Activated T-cell treated with anti-CD3 and anti-CD28 coated beads, Interleukin-2, amount 50 U/mL, for 24 hours (primary cell): ENCODE measurements around the gene TBC1D22A.
A peak's percentile ranks its signal among the peaks of the same experiment; 100 is the strongest.

ENCODE experiments used
- DNase-seq: peaks from one replicate; pipeline ENCODE4 v3.0.0-alpha.2; 2020
- H3K27ac Mint-ChIP-seq: 2 replicates; pipeline ENCODE4 v1.8.0; 2020; ENCODE audit warnings: mild to moderate bottlenecking, mixed read lengths
- H3K27me3 Mint-ChIP-seq: 2 replicates; pipeline ENCODE4 v1.8.0; 2020; ENCODE audit warnings: mixed read lengths
- H3K36me3 Mint-ChIP-seq: 2 replicates; pipeline ENCODE4 v1.8.0; 2020; ENCODE audit warnings: low read depth, mixed read lengths
- H3K4me1 Mint-ChIP-seq: 2 replicates; pipeline ENCODE4 v1.8.0; 2020; ENCODE audit warnings: low read depth, mixed read lengths
- H3K4me3 Mint-ChIP-seq: 2 replicates; pipeline ENCODE4 v1.8.0; 2020; ENCODE audit warnings: mild to moderate bottlenecking, moderate library complexity, mixed read lengths
- H3K9me3 Mint-ChIP-seq: 2 replicates; pipeline ENCODE4 v1.8.0; 2020; ENCODE audit warnings: mixed read lengths

Gene TBC1D22A

DNA sequence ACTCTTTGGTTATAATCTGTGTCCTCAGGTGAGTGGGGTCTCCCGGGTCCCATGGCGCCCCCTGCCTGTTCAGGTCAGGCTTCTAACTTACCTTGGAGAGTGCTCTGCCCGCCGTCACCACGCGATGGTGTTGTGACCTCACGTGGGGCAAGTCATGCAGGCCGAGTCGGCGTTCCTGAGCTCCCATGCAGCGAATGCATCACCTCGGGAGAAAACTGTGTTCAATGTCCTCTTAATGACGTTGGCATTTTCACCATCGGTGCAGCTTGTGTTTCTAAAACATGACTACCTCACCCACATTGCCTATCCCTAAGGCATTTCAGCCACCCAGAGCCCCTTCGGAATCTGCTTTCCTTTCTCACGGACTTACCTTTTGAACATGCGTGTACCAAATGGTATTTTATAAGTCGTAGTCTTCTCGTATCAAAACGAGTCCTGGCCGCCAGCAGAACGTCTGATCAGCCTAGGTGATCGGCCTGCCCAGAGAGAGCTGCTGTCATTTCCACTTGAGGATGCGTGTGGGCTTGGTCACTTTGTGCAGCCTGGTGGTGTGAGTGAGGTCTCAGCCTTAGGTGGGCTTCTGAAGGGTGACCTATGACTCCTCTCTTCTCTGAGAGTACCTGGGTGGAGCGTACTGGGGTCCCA, 64.8 kb downstream of the TBC1D22A start:
- H3K27ac Mint-ChIP-seq, result no peak overlapping the region
- no peak overlapping the region for H3K4me3 Mint-ChIP-seq
- H3K4me1 Mint-ChIP-seq, result peaks cover 45% of the 10 kb centered on the region
- peaks cover 76% of the 10 kb centered on the region for H3K36me3 Mint-ChIP-seq
- no peak for DNase-seq
- H3K9me3 Mint-ChIP-seq, result no peaks in the 10 kb centered on the region
- H3K27me3 Mint-ChIP-seq, result no peaks in the 10 kb centered on the region

DNA sequence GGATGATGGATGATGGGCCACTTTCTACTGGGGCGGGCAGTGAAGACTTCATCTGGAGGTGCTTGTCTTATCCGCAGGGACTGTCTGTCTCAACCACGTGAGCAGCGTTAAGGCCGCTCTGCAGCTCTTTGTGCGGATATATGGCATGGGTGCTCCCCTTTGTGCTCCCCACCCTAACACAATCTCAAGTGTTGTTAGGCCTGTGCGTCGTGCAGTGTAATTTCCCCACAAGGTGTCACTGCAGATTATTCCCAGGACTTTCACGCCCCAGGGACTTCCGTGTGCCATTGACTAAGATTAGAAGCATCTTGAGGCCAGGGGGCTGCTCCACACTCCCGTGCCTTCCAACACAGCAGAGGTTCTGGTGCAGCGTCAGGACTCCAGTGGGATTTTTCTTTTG, 65.3 kb downstream of the TBC1D22A start:
- Mint-ChIP-seq H3K27ac (no peak overlapping the region), H3K4me1 (peaks cover 44% of the 10 kb centered on the region), H3K4me3 (no peak overlapping the region), H3K9me3 (peaks cover under 1% of the 10 kb centered on the region), H3K27me3 (no peaks in the 10 kb centered on the region), H3K36me3 (peaks cover 73% of the 10 kb centered on the region)
- no peak for DNase-seq

DNA sequence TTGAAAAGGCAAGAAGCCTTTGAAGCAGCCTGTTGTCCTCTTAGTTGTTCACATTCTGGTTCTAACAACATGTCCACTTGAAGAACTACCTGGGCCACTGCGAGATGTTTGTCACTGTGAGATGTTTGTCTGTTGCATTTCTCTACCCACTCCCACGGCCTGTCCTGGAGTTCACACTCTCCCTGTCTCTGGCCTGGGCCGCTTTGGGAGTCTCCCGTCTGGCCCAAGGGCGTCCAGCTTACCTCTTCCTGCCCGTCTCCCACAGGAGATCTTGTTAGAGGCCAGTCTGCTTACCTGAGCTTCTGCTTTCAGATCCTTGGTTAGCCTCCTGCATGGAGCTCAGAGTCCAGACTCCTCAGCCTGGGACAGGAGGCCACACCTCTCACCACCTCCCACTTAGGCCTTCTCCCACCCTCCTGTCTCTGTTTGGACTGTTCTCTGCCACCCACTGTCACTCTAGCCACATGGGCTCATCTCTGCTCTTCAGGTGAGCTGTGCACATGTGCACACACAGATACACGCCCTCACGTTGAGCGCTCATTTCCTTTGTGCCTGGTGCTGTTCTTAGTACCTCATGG, 66.0 kb downstream of the TBC1D22A start:
- Mint-ChIP-seq H3K27me3 (no peaks in the 10 kb centered on the region), H3K4me3 (no peak overlapping the region), H3K27ac (peak overlapping the region; percentile 42), H3K36me3 (peaks cover 74% of the 10 kb centered on the region), H3K4me1 (peaks cover 44% of the 10 kb centered on the region), H3K9me3 (peaks cover 3% of the 10 kb centered on the region)
- no peak for DNase-seq

DNA sequence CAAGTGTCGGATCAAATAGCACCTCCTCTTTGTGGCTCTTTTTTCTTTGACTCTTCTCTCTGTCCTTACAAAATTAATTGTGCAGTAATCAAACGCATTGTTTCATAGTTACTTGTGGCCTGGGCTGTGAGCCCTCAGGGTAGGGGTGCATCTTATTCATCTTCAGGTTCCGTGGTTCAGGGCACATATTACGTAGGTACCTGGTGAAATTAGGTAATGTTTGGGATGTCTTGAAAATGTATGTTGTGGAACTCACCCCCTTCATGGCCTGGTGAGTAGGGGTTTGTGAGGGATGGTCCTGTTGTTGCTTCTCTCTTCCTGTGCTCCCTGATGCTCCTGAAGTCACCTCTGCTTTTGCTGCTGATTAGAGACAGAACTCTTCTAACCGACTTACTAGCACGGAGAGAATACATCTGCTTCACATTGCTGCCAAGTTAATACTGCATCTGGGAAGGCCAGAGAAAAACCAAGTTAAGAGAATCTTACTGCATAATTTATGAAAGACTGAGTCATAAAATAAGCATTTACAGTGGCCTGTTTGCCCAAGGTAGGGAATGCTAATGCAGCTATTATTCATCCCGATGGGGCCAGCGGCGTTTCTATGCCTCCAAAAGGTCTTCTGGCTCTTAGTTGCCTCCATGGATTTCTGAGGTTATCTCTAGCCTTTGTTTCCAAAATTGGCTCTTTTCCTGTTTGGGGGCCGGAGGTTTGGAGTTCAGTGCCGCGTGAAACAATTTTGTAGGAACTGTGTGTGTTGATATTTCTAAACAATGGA, 66.9 kb downstream of the TBC1D22A start:
- Mint-ChIP-seq H3K4me1 (peaks cover 38% of the 10 kb centered on the region), H3K27me3 (no peaks in the 10 kb centered on the region), H3K27ac (no peak overlapping the region), H3K4me3 (no peak overlapping the region), H3K9me3 (peaks cover 4% of the 10 kb centered on the region), H3K36me3 (peaks cover 76% of the 10 kb centered on the region)
- DNase-seq, result no peak

DNA sequence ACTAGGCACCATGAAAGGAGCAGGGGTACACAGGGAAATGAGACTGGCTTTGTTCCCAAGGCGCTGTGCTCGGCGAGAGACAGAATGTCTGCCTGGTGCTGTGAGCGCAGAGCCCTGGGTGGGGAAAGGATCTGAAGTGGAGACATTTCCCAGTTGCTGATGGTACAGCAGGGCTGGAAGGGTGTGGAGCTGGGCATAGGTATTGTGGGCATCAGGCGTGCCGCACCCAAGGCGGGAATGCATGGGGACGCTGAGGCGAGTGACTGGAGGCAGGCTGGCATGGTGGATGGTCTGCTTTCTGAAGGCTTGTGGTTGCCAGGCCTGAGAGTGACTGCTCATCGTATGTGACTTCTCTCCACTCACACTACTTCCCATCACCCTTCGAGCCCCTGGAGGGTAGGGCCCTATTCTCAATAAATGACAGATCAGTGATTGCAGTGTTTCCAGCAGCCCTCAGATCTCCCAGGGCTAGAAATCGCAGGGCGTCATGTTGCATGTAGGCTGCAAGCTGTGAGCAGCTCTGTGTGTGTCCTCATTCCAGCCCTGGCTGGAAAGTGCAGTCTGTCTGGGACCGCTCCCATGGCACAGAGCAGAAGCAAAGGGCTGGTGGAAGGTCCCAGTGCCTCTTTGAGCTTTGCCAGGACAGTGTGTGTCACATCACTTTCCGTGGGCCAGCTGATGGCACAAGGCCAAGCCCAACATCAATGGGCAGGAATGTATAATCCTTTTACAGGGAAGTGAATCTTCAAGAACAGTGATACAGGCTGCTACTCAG, 67.7 kb downstream of the TBC1D22A start:
- no peak for DNase-seq
- H3K4me1 Mint-ChIP-seq, result peaks cover 32% of the 10 kb centered on the region
- no peak overlapping the region for H3K27ac Mint-ChIP-seq
- H3K27me3 Mint-ChIP-seq, result no peaks in the 10 kb centered on the region
- peaks cover 80% of the 10 kb centered on the region for H3K36me3 Mint-ChIP-seq
- peaks cover 10% of the 10 kb centered on the region for H3K9me3 Mint-ChIP-seq
- no peak overlapping the region for H3K4me3 Mint-ChIP-seq

DNA sequence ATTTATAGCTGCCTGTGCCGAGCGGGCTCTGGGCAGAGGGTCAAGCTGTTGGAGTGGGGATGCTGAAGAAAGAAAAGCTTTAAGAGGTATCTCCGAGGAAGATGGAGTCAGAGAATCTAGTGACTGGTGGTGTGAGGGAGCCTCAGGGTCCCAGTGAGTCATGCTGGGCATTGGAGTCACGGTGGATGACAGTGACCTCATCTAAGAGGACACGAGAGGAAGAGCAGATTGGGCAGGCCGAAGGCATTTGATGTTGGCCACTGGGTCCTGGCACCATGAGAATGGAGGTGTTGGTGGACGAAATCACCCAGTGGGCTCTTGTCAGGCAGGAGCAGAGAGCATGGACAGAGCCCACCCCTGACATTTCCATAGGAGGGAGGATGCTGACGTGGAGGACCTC, 68.4 kb downstream of the TBC1D22A start:
- Mint-ChIP-seq H3K4me3 (no peak overlapping the region), H3K9me3 (peaks cover 15% of the 10 kb centered on the region), H3K27me3 (no peaks in the 10 kb centered on the region), H3K36me3 (peaks cover 87% of the 10 kb centered on the region), H3K4me1 (peaks cover 32% of the 10 kb centered on the region), H3K27ac (peak overlapping the region; percentile 2)
- no peak for DNase-seq

DNA sequence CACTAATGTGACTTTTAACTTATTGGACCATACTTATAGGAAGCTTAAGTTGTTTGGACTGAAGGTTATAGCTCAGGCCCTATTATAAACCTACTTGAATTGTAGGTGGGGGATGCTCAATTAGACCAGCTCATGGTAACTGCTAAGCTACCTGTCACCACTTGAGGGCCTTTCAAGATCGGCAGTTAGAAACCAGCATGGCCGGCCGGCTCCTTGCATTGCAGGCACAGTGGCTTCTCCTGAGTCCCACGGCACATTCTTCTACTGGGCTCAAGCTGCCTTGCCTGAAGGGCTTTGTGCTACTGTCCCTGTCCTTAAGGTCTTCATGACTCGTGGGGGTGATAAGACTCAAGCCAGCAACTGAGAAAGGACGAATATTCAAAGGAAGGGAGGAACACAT, 70.8 kb downstream of the TBC1D22A start:
- Mint-ChIP-seq H3K27me3 (no peaks in the 10 kb centered on the region), H3K27ac (no peak overlapping the region), H3K9me3 (peaks cover 19% of the 10 kb centered on the region), H3K4me1 (peaks cover 20% of the 10 kb centered on the region), H3K4me3 (no peak overlapping the region), H3K36me3 (peaks cover 74% of the 10 kb centered on the region)
- no peak for DNase-seq

DNA sequence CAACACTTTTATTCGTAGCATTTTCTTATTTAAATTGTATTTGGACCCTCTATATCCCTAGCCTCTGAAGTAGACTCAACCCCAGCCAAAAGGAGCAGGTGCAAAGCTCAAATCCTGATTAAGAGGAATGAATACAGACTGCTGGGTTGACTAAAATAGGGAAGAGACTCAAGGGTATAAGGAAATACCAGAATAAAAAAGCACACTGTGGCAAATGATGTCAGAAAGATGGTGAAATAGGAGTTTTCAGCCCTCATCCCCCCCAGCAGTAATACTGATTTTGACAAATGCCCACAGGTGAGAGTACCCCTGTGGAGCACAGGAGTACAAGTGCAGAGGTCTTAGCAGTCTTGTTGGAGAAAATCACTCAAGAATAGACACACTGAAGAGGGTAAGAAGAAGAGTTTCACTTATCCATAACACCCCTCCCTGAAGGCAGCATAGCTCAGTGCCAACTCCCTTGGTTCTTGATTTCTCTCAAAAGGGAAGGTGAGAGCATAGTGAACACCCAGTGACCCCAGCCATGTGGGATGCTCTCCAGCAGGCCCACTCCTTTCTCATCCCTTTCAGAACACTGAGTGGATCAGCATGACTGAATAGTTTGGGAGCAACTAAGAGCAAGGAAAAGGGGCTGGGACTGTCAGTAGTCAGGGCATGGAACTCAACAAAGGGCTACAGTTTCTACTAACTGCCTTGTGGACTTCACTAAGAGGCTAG, 71.7 kb downstream of the TBC1D22A start:
- DNase-seq, result no peak
- Mint-ChIP-seq H3K36me3 (peaks cover 65% of the 10 kb centered on the region), H3K4me1 (peaks cover 13% of the 10 kb centered on the region), H3K9me3 (peaks cover 19% of the 10 kb centered on the region), H3K4me3 (no peak overlapping the region), H3K27me3 (no peaks in the 10 kb centered on the region), H3K27ac (no peak overlapping the region)

DNA sequence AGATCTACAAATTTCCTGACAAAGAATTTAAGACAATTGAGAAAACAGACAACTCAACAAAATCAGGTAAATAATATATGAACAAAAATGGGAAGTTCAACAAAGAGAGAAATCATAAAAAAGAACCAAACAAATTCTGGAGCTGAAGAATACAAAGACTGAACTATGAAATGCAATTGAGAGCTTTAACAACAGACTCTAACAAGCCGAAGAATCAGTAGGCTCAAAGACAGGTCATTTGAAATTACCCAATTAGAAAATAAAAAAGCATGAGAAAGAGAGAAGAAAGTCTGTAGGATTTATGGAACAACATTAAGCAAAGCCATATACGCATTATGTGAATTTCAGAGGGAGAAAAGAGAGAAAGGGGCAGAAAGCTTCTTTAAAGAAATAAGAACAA, 72.8 kb downstream of the TBC1D22A start:
- H3K36me3 Mint-ChIP-seq, result peaks cover 62% of the 10 kb centered on the region
- no peaks in the 10 kb centered on the region for H3K27me3 Mint-ChIP-seq

DNA sequence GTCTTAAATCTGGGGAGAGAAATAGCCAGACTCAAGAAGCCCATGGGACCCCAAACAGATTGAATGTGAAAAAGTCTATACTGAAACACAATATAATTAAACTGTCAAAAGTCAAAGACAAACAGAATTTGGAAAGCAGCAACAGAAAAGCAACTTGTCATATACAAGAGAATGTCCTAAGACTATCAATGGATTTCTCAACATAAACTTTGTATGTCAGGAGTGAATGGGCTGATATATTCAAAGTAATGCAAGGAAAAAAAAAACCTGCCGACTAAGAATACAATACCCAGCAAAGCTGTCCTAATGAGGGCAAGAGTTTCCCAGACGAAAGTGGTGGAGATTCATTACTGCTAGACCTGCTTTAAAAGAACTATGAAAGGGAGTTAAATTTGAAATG, 73.2 kb downstream of the TBC1D22A start:
- peaks cover 59% of the 10 kb centered on the region for H3K36me3 Mint-ChIP-seq
- no peak overlapping the region for H3K4me3 Mint-ChIP-seq
- H3K4me1 Mint-ChIP-seq, result peaks cover 9% of the 10 kb centered on the region
- no peaks in the 10 kb centered on the region for H3K27me3 Mint-ChIP-seq
- H3K27ac Mint-ChIP-seq, result no peak overlapping the region
- H3K9me3 Mint-ChIP-seq, result peaks cover 19% of the 10 kb centered on the region
- no peak for DNase-seq

More for the DNA sequence above, 72.8 kb downstream of the TBC1D22A start:
- DNase-seq, result no peak
- Mint-ChIP-seq H3K4me1 (peaks cover 10% of the 10 kb centered on the region), H3K27ac (no peak overlapping the region), H3K4me3 (no peak overlapping the region), H3K9me3 (peaks cover 19% of the 10 kb centered on the region)

DNA sequence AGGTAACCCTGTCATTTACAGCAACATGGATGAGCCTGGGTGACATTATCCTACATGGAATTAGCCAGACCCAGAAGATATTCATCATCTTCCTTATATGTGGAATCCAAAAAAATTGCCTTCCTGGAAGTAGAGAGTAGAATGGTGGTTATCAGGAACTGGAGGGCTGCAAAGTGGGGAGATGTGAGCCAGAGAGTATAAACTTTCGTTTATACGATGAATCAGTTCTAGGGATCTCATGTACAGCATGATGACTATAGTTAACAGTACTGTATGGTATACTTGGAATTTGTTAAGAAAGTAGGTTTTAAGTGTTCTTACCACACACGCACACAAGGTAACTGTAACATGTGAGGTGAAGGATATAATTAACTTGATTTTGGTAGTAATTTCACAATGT, 79.1 kb downstream of the TBC1D22A start:
- Mint-ChIP-seq H3K9me3 (peaks cover under 1% of the 10 kb centered on the region), H3K4me3 (no peak overlapping the region), H3K27me3 (no peaks in the 10 kb centered on the region), H3K36me3 (peaks cover 14% of the 10 kb centered on the region), H3K4me1 (peaks cover 38% of the 10 kb centered on the region), H3K27ac (no peak overlapping the region)
- DNase-seq, result no peak

DNA sequence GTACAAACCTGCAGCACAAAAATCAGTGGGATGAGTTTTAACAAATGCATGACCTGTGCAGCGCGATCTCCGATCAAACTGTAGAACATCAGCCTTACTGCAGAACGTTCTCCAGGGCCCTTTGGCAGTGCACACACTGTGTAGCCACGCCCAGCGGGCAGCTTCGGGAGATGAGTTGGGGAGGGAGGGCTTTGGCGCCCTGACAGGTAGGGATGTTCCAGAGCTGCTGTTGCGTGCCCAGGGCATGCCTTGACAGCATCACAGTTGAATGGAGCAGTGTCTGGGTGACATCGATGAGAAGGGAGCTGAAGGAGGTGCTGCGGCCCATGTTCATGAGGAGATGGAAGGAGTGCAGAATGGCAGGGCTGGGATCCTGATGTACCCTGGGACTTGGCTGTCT, 80.2 kb downstream of the TBC1D22A start:
- DNase-seq, result no peak
- Mint-ChIP-seq H3K9me3 (no peaks in the 10 kb centered on the region), H3K27me3 (no peaks in the 10 kb centered on the region), H3K27ac (no peak overlapping the region), H3K4me1 (peaks cover 43% of the 10 kb centered on the region), H3K4me3 (no peak overlapping the region), H3K36me3 (peaks cover 20% of the 10 kb centered on the region)

DNA sequence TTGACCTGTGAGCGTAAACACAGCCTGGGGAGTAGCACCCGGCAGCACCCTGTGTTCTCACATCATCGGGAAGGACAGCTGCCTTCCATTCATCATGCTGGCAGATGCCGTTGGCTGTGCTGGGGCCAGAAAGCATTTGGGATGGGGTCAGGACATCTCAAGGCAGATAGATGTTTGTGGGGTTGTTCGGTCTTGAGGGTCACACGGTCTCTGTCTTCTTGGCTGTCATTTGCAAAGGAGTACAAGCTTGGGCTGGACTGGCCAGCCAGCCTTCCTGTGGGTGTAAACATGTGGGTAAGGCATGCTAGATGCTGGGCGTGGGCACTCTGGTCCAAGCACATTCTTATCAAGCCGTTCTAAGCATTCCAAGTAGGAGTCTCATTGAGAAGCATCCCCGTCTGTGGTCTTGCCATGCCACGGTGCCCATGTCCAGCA, 81.4 kb downstream of the TBC1D22A start:
- DNase-seq, result no peak
- Mint-ChIP-seq H3K36me3 (peaks cover 22% of the 10 kb centered on the region), H3K27me3 (no peaks in the 10 kb centered on the region), H3K9me3 (no peaks in the 10 kb centered on the region), H3K27ac (no peak overlapping the region), H3K4me3 (no peak overlapping the region), H3K4me1 (peaks cover 43% of the 10 kb centered on the region)

DNA sequence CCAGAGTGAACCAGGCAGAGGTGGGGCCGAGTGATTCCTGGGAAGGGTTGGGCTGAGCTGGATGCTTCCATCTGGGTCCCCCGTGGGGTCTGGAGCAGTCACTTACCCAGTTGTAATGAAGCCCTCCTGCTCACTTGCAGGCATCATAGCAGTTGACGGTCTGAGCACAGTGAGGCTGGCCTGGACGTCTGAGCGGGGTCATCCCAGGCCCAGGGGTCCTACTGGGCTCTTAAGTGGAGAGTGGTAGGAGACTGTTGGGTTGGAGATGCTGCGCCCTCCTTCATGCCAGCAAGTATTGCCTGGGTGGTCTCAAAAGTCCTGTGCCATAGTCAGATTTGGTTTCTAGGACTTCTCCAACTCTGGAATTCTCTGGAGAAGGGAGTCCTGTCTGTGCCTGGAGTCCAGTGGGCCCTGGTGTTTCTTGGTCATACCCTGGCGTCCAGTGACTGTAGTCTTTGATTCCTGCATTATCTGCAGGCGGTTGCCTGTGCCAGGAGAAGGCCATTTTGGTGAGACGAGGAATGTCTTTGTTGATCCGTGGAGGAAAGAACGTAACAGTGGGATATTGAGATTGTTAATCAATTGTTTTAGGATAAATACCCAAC, 82.3 kb downstream of the TBC1D22A start:
- no peaks in the 10 kb centered on the region for H3K27me3 Mint-ChIP-seq
- H3K4me3 Mint-ChIP-seq, result no peak overlapping the region
- no peak for DNase-seq
- peak overlapping the region; percentile 13 for H3K27ac Mint-ChIP-seq
- peaks cover 29% of the 10 kb centered on the region for H3K36me3 Mint-ChIP-seq
- H3K9me3 Mint-ChIP-seq, result no peaks in the 10 kb centered on the region
- H3K4me1 Mint-ChIP-seq, result peaks cover 46% of the 10 kb centered on the region
